Right hindlimb (tissue), 1 donor: ENCODE data around the gene CD226.

Source experiments
- DNase-seq: peaks from one replicate; pipeline ENCODE4 v3.0.0-alpha.2; 2018

CD226 gene

DNA sequence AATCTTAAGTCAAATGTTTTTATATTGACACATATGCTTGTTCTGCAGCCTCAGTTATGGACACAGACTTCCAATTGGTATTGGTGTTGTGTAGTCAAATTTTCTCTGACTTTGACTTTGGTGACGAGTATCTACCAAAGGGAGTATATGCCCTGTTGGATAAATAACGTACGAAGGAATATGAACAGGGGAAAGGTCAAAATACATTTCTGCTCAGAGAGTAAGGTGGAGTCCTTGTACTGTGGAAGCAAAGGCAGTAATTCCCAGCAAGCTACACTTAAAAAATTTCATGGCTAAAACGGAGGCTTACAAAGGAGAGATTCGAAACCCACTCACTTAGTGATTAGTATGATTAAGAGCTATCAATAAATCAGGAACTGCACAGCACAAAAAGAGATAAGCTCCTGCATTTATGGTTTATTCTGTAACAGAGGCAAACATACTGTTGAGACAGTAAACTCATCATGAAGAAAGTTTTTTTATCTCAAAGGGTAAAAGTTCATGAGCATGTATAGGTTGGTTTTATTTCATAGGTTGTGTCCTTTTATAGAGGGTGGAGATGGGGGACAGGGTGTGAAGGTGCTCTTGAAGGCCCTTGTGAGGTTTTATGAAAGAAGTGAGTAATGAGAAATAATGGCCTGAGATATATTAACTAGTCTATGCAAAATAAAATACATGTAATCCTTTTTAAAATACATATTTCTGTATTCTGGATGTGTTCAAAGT is 142.7 kb downstream of the CD226 start:
- DNase-seq = no peak
